Trophoblast cell (in vitro differentiated cells and primary cell): ENCODE measurements around the gene ARHGEF12.

Experiments
- DNase-seq, 2 donors: peaks; one replicate each; pipeline ENCODE4 v3.0.0-alpha.2; 2016
- H2AFZ ChIP-seq: 2 replicates; pipeline ENCODE4 v1.6.1; 2013; ENCODE audit warnings: low read length, moderate library complexity, mild to moderate bottlenecking; ENCODE audit not compliant: insufficient read depth, poor library complexity
- H2AK5ac ChIP-seq: 2 replicates; pipeline ENCODE4 v1.6.1; 2013; ENCODE audit warnings: mild to moderate bottlenecking, low read length
- H2BK120ac ChIP-seq: 2 replicates; pipeline ENCODE4 v1.6.1; 2013; ENCODE audit warnings: low read length, mild to moderate bottlenecking, moderate library complexity; ENCODE audit not compliant: insufficient read depth, poor library complexity
- H2BK12ac ChIP-seq: 2 replicates; pipeline ENCODE4 v1.6.1; 2013; ENCODE audit warnings: mild to moderate bottlenecking, low read length, moderate library complexity
- H2BK5ac ChIP-seq: 2 replicates; pipeline ENCODE4 v1.6.1; 2013; ENCODE audit warnings: low read length, low read depth, moderate library complexity, mild to moderate bottlenecking; ENCODE audit not compliant: poor library complexity
- H3K14ac ChIP-seq: 2 replicates; pipeline ENCODE4 v1.6.1; 2013; ENCODE audit warnings: mild to moderate bottlenecking, low read length
- H3K18ac ChIP-seq: 2 replicates; pipeline ENCODE4 v1.6.1; 2013; ENCODE audit warnings: mild to moderate bottlenecking, low read length
- H3K23ac ChIP-seq: 2 replicates; pipeline ENCODE4 v1.6.1; 2013; ENCODE audit warnings: low read length
- H3K27ac ChIP-seq: 2 replicates; pipeline ENCODE4 v1.5.1; 2013; ENCODE audit warnings: low read depth, mild to moderate bottlenecking, inconsistent platforms, low read length, moderate library complexity
- H3K27me3 ChIP-seq: 2 replicates; pipeline ENCODE4 v1.6.1; 2013; ENCODE audit warnings: inconsistent platforms, mild to moderate bottlenecking, low read length, moderate library complexity; ENCODE audit not compliant: insufficient read depth
- H3K36me3 ChIP-seq, 2 experiments: 1 replicate in 1 of 2; 2 replicates in 1 of 2; pipeline ENCODE4 v1.6.1; 2013; ENCODE audit warnings: low read length in 2 of 2, mild to moderate bottlenecking in 2 of 2, moderate library complexity in 1 of 2; ENCODE audit not compliant: insufficient read depth in 2 of 2, control insufficient read depth in 1 of 2
- H3K4ac ChIP-seq: 2 replicates; pipeline ENCODE4 v1.6.1; 2013; ENCODE audit warnings: low read depth, mild to moderate bottlenecking, low read length, moderate library complexity
- H3K4me1 ChIP-seq, 2 experiments: 1 replicate in 1 of 2; 2 replicates in 1 of 2; pipeline ENCODE4 v1.6.1; 2013; ENCODE audit warnings: low read length in 2 of 2, mild to moderate bottlenecking in 2 of 2, moderate library complexity in 1 of 2; ENCODE audit not compliant: insufficient read depth in 2 of 2, control insufficient read depth in 1 of 2
- H3K4me2 ChIP-seq: 2 replicates; pipeline ENCODE4 v1.6.1; 2013; ENCODE audit warnings: inconsistent platforms, mild to moderate bottlenecking, low read length, moderate library complexity
- H3K4me3 ChIP-seq: 2 replicates; pipeline ENCODE4 v1.5.1; 2013; ENCODE audit warnings: mild to moderate bottlenecking, low read depth, low read length, inconsistent platforms
- H3K79me1 ChIP-seq: one replicate; pipeline ENCODE4 v1.6.1; 2013; ENCODE audit warnings: low read length
- H3K79me2 ChIP-seq: 2 replicates; pipeline ENCODE4 v1.6.1; 2013; ENCODE audit warnings: low read length, mild to moderate bottlenecking; ENCODE audit not compliant: control insufficient read depth, insufficient read depth, poor library complexity
- H3K9ac ChIP-seq: 2 replicates; pipeline ENCODE4 v1.6.1; 2013; ENCODE audit warnings: mild to moderate bottlenecking, low read length
- H3K9me3 ChIP-seq: 2 replicates; pipeline ENCODE4 v1.6.1; 2013; ENCODE audit warnings: low read depth, mild to moderate bottlenecking, control low read depth, inconsistent platforms, low read length; ENCODE audit not compliant: insufficient read depth
- H4K12ac ChIP-seq: 2 replicates; pipeline ENCODE4 v1.6.1; 2013; ENCODE audit warnings: low read depth, mild to moderate bottlenecking, low read length, moderate library complexity
- H4K8ac ChIP-seq: 2 replicates; pipeline ENCODE4 v1.6.1; 2013; ENCODE audit warnings: low read depth, mild to moderate bottlenecking, low read length, moderate library complexity
- H4K91ac ChIP-seq: one replicate; pipeline ENCODE4 v1.6.1; 2013; ENCODE audit warnings: low read depth, mild to moderate bottlenecking, low read length, moderate library complexity
- WGBS: extraction: QIAGEN DNeasy Blood & Tissue Kit; methylation state at CpG from one replicate; pipeline ENCODE4 v1.1.7; 2013; ENCODE audit warnings: missing lambda C conversion rate; ENCODE audit not compliant: insufficient read length, insufficient coverage; ENCODE audit errors: extremely low coverage; 5-methylcytosine and 5-hydroxymethylcytosine counted together

ARHGEF12 gene

GRCh38 chr11:120327311-120327710 is 8.9 kb upstream of the ARHGEF12 start:
- Histone ChIP-seq H2BK5ac (no peak overlapping the region), H3K79me1 (peaks cover 4% of the 10 kb centered on the region), H3K4me1 (peaks cover 0 to 5% of the 10 kb centered on the region in 2 experiments), H3K27ac (no peak overlapping the region), H3K14ac (no peak overlapping the region), H3K79me2 (peaks cover 4% of the 10 kb centered on the region), H3K36me3 (peaks cover 6 to 9% of the 10 kb centered on the region in 2 experiments), H3K4ac (no peak overlapping the region), H3K4me2 (no peak overlapping the region), H3K9me3 (no peaks in the 10 kb centered on the region), H4K12ac (no peak overlapping the region), H2BK12ac (no peak overlapping the region), H2AK5ac (no peak overlapping the region), H2BK120ac (no peak overlapping the region), H2AFZ (no peak overlapping the region), H3K23ac (no peak overlapping the region), H4K8ac (no peak overlapping the region), H3K27me3 (no peaks in the 10 kb centered on the region), H3K4me3 (no peak overlapping the region), H3K9ac (no peak overlapping the region), H3K18ac (no peak overlapping the region), H4K91ac (no peak overlapping the region)
- no CpG with 5 or more reads among the region's 4 CpGs for WGBS
- DNase-seq = no peak

GRCh38 chr11:120329556-120329955 is 6.7 kb upstream of the ARHGEF12 start:
- no peak overlapping the region for H4K91ac ChIP-seq
- H4K12ac ChIP-seq = no peak overlapping the region
- peaks cover 4% of the 10 kb centered on the region for H3K79me2 ChIP-seq
- no peak overlapping the region for H3K23ac ChIP-seq
- no peak overlapping the region for H2BK120ac ChIP-seq
- no peak overlapping the region for H3K4me3 ChIP-seq
- no peak overlapping the region for H3K4ac ChIP-seq
- no peak overlapping the region for H2BK12ac ChIP-seq
- H3K27ac ChIP-seq = no peak overlapping the region
- peaks cover 0 to 5% of the 10 kb centered on the region in 2 experiments for H3K4me1 ChIP-seq
- no peaks in the 10 kb centered on the region for H3K27me3 ChIP-seq
- H3K4me2 ChIP-seq = no peak overlapping the region
- 100% methylated on average over 2 of the region's 3 CpGs for WGBS
- no peaks in the 10 kb centered on the region for H3K9me3 ChIP-seq
- H3K18ac ChIP-seq = no peak overlapping the region
- H4K8ac ChIP-seq = no peak overlapping the region
- peak overlapping the region; percentile 22 for H3K9ac ChIP-seq
- no peak for DNase-seq
- H2AK5ac ChIP-seq = no peak overlapping the region
- no peak overlapping the region for H2AFZ ChIP-seq
- no peak overlapping the region for H3K14ac ChIP-seq
- peaks cover 6 to 9% of the 10 kb centered on the region in 2 experiments for H3K36me3 ChIP-seq
- no peak overlapping the region for H2BK5ac ChIP-seq
- peaks cover 4% of the 10 kb centered on the region for H3K79me1 ChIP-seq

- H3K79me2 ChIP-seq = peaks cover 4% of the 10 kb centered on the region
- H3K4me2 ChIP-seq = no peak overlapping the region
- H2AK5ac ChIP-seq = no peak overlapping the region
- H3K4me3 ChIP-seq = no peak overlapping the region
- no CpG with 5 or more reads among the region's 6 CpGs for WGBS
- H3K9me3 ChIP-seq = no peaks in the 10 kb centered on the region
- no peak overlapping the region for H3K27ac ChIP-seq
- no peak overlapping the region for H4K8ac ChIP-seq
- H3K27me3 ChIP-seq = no peaks in the 10 kb centered on the region
- H4K12ac ChIP-seq = no peak overlapping the region
- DNase-seq = no peak
- H2AFZ ChIP-seq = no peak overlapping the region
- peak overlapping the region; percentile 22 for H3K9ac ChIP-seq
- H3K4me1 ChIP-seq = peaks cover 0 to 3% of the 10 kb centered on the region in 2 experiments
- H2BK5ac ChIP-seq = no peak overlapping the region
- no peak overlapping the region for H2BK12ac ChIP-seq
- no peak overlapping the region for H4K91ac ChIP-seq
- H3K36me3 ChIP-seq = peaks cover 6 to 9% of the 10 kb centered on the region in 2 experiments
- H3K14ac ChIP-seq = no peak overlapping the region
- H3K18ac ChIP-seq = no peak overlapping the region
- no peak overlapping the region for H3K23ac ChIP-seq
- H3K79me1 ChIP-seq = peaks cover 4% of the 10 kb centered on the region
- H2BK120ac ChIP-seq = no peak overlapping the region
- H3K4ac ChIP-seq = no peak overlapping the region
Measured at GRCh38 chr11:120330045-120330444, 6.2 kb upstream of the ARHGEF12 start.

- no CpG with 5 or more reads among the region's 2 CpGs for WGBS
- no peak overlapping the region for H4K8ac ChIP-seq
- H3K9ac ChIP-seq = no peak overlapping the region
- H3K4me1 ChIP-seq = peaks cover 0 to 3% of the 10 kb centered on the region in 2 experiments
- H3K4me3 ChIP-seq = no peak overlapping the region
- H2BK120ac ChIP-seq = no peak overlapping the region
- peaks cover 4% of the 10 kb centered on the region for H3K79me2 ChIP-seq
- H3K79me1 ChIP-seq = peaks cover 7% of the 10 kb centered on the region
- H3K18ac ChIP-seq = no peak overlapping the region
- H3K14ac ChIP-seq = no peak overlapping the region
- no peaks in the 10 kb centered on the region for H3K27me3 ChIP-seq
- no peak overlapping the region for H2BK5ac ChIP-seq
- H3K4me2 ChIP-seq = no peak overlapping the region
- H4K91ac ChIP-seq = no peak overlapping the region
- H2BK12ac ChIP-seq = no peak overlapping the region
- no peak overlapping the region for H2AK5ac ChIP-seq
- H2AFZ ChIP-seq = no peak overlapping the region
- H3K9me3 ChIP-seq = no peaks in the 10 kb centered on the region
- no peak overlapping the region for H4K12ac ChIP-seq
- H3K23ac ChIP-seq = no peak overlapping the region
- DNase-seq = peak; percentile 65 to 84
- H3K4ac ChIP-seq = no peak overlapping the region
- no peak overlapping the region for H3K27ac ChIP-seq
- peaks cover 6 to 9% of the 10 kb centered on the region in 2 experiments for H3K36me3 ChIP-seq
Measured at GRCh38 chr11:120331301-120331996, 4.8 kb upstream of the ARHGEF12 start.
